GM23338 (cell line): ENCODE results near the gene MYL11. TPM values are rescaled to one million over a fixed set of nuclear protein-coding genes. Genes with fewer than 3 reads are reported as not detected.

Experiments
- ATAC-seq: fragments of 200-7000 bp; cut with Tn5 transposase; 3 replicates; pipeline ENCODE4 v1.9.1; 2020
- DNase-seq: peaks from one replicate; pipeline ENCODE4 v3.0.0-alpha.2; 2015; ENCODE audit warnings: low spot score
- H2AFZ ChIP-seq: fragments of 200-600 bp; sonication (generic); 2 replicates; pipeline ENCODE4 v1.8.0; 2016; ENCODE audit warnings: antibody characterized with exemption, mild to moderate bottlenecking, moderate library complexity
- H3F3A ChIP-seq: fragments of 200-600 bp; sonication (generic); replicated peaks from 2 replicates; pipeline ENCODE4 v1.8.0; 2017; ENCODE audit warnings: antibody characterized with exemption, mixed run types, low read depth
- H3K27ac ChIP-seq: fragments of 200-600 bp; sonication (generic); 2 replicates; pipeline ENCODE4 v1.6.1; 2016; ENCODE audit warnings: low read depth
- H3K27me3 ChIP-seq: fragments of 200-600 bp; sonication (generic); 2 replicates; pipeline ENCODE4 v1.8.0; 2016; ENCODE audit warnings: mild to moderate bottlenecking, mixed run types, moderate library complexity; ENCODE audit not compliant: insufficient read depth
- H3K36me3 ChIP-seq: fragments of 200-600 bp; sonication (generic); 2 replicates; pipeline ENCODE4 v1.8.0; 2016; ENCODE audit warnings: mild to moderate bottlenecking; ENCODE audit not compliant: insufficient read depth
- H3K4me1 ChIP-seq: fragments of 200-600 bp; sonication (generic); 2 replicates; pipeline ENCODE4 v1.8.0; 2016; ENCODE audit warnings: mild to moderate bottlenecking, moderate library complexity; ENCODE audit not compliant: insufficient read depth
- H3K4me2 ChIP-seq: fragments of 200-600 bp; sonication (generic); 2 replicates; pipeline ENCODE4 v1.7.1; 2017; ENCODE audit warnings: mixed run types
- H3K4me3 ChIP-seq: fragments of 200-600 bp; sonication (generic); 2 replicates; pipeline ENCODE4 v1.6.1; 2016; ENCODE audit warnings: mixed run types
- H3K79me2 ChIP-seq: fragments of 200-600 bp; sonication (generic); replicated peaks from 2 replicates; pipeline ENCODE4 v1.8.0; 2017; ENCODE audit warnings: mild to moderate bottlenecking; ENCODE audit not compliant: insufficient read depth
- H3K9me2 ChIP-seq: fragments of 200-600 bp; sonication (generic); 2 replicates; pipeline ENCODE4 v1.8.0; 2017; ENCODE audit not compliant: insufficient read depth
- H4K20me1 ChIP-seq: fragments of 200-600 bp; sonication (generic); replicated peaks from 2 replicates; pipeline ENCODE4 v1.8.0; 2017; ENCODE audit warnings: mild to moderate bottlenecking; ENCODE audit not compliant: insufficient read depth
- H3K27ac Mint-ChIP-seq: 2 replicates; pipeline ENCODE4 v1.8.0; 2020; ENCODE audit warnings: inconsistent platforms, mild to moderate bottlenecking, moderate library complexity, mixed read lengths
- H3K27me3 Mint-ChIP-seq: 3 replicates; pipeline ENCODE4 v1.8.0; 2022; ENCODE audit warnings: low read depth, mild to moderate bottlenecking, moderate library complexity, mixed read lengths, inconsistent platforms; ENCODE audit not compliant: insufficient read depth, poor library complexity
- H3K36me3 Mint-ChIP-seq: 3 replicates; pipeline ENCODE4 v1.8.0; 2021; ENCODE audit warnings: low read depth, mild to moderate bottlenecking, inconsistent platforms, moderate library complexity, mixed read lengths
- H3K4me1 Mint-ChIP-seq: 3 replicates; pipeline ENCODE4 v1.8.0; 2020; ENCODE audit warnings: mild to moderate bottlenecking, inconsistent platforms, mixed read lengths
- H3K4me3 Mint-ChIP-seq: 3 replicates; pipeline ENCODE4 v1.8.0; 2021; ENCODE audit warnings: moderate library complexity, mild to moderate bottlenecking, inconsistent platforms, mixed read lengths
- H3K9me3 Mint-ChIP-seq: 3 replicates; pipeline ENCODE4 v1.8.0; 2020; ENCODE audit warnings: moderate library complexity, mild to moderate bottlenecking, inconsistent platforms, mixed read lengths
- CREB1 ChIP-seq: fragments of 250-450 bp; sonication (Bioruptor Pico); IDR thresholded peaks from 2 replicates; pipeline ENCODE4 v1.5.0; 2020; ENCODE audit warnings: low read depth, mild to moderate bottlenecking, moderate library complexity
- CTCF ChIP-seq, 2 experiments: fragments of 200-600 bp in 1 of 2; sonication (generic) in 1 of 2; conservative IDR thresholded peaks; 2 replicates each; pipeline versions ENCODE4 v1.5.1 to v1.6.1; 2016 to 2017; ENCODE audit warnings: antibody characterized with exemption in 2 of 2, low read depth in 2 of 2, mild to moderate bottlenecking in 2 of 2, moderate library complexity in 1 of 2
- ETS1 ChIP-seq: IDR thresholded peaks from 2 replicates; pipeline ENCODE4 v1.6.1; 2016; ENCODE audit warnings: antibody characterized with exemption
- EZH2 ChIP-seq: fragments of 200-600 bp; sonication (generic); IDR thresholded peaks from one replicate; pipeline ENCODE4 v1.8.0; 2017; ENCODE audit warnings: antibody characterized with exemption, mild to moderate bottlenecking, low read depth; ENCODE audit not compliant: unreplicated experiment
- EZH2phosphoT487 ChIP-seq: fragments of 200-600 bp; sonication (generic); IDR thresholded peaks from one replicate; pipeline ENCODE4 v1.8.1; 2018; ENCODE audit warnings: antibody characterized with exemption; ENCODE audit not compliant: unreplicated experiment
- JUNB ChIP-seq: IDR thresholded peaks from one replicate; pipeline ENCODE4 v1.6.1; 2016; ENCODE audit warnings: antibody characterized with exemption; ENCODE audit not compliant: unreplicated experiment
- NANOG ChIP-seq: IDR thresholded peaks from 2 replicates; pipeline ENCODE4 v1.6.1; 2016; ENCODE audit warnings: antibody characterized with exemption, borderline replicate concordance
- POLR2AphosphoS5 ChIP-seq: IDR thresholded peaks from 2 replicates; pipeline ENCODE4 v1.6.1; 2016; ENCODE audit warnings: antibody characterized with exemption, low read depth
- REST ChIP-seq: IDR thresholded peaks from one replicate; pipeline ENCODE4 v1.6.1; 2018; ENCODE audit warnings: antibody characterized with exemption; ENCODE audit not compliant: unreplicated experiment
- STAT1 ChIP-seq: IDR thresholded peaks from one replicate; pipeline ENCODE4 v1.6.1; 2016; ENCODE audit warnings: antibody characterized with exemption; ENCODE audit not compliant: unreplicated experiment
- ZNF114 ChIP-seq: fragments of 250-450 bp; sonication (Bioruptor Pico); IDR thresholded peaks from 2 replicates; pipeline ENCODE4 v1.5.0; 2020; ENCODE audit warnings: mild to moderate bottlenecking, moderate library complexity
- ZNF331 ChIP-seq: fragments of 250-450 bp; sonication (Bioruptor Pico); IDR thresholded peaks from 2 replicates; pipeline ENCODE4 v1.5.0; 2020; ENCODE audit warnings: low read depth, mild to moderate bottlenecking, moderate library complexity
- ZNF462 ChIP-seq: fragments of 250-450 bp; sonication (Bioruptor Pico); IDR thresholded peaks from 2 replicates; pipeline ENCODE4 v1.5.0; 2020; ENCODE audit warnings: mild to moderate bottlenecking, moderate library complexity
- polyA plus RNA-seq: library from polyadenylated mRNA; unstranded; fragments of >200 nt; fragmentation: Nextera tagmentation; extraction: Ambion mirVana; gene quantifications from 2 replicates; pipeline ENCODE4 v1.2.1, GENCODE V29; 2016
- total RNA-seq: library from RNA; depleted of rRNA; stranded (reverse); fragments of >200 nt; shearing (Covaris generic); gene quantifications from 2 replicates; pipeline ENCODE4 v1.2.3, GENCODE V29; 2014

MYL11 gene
- total and polyA plus RNA-seq, 2 experiments from 2014 or later: 3.5 TPM; not detected in 1

GRCh38 chr16:30353438-30354129 is 21.0 kb upstream of the MYL11 start:
- H3K79me2 ChIP-seq: peaks cover 16% of the 10 kb centered on the region
- peaks cover 19% of the 10 kb centered on the region for H3K27me3 Mint-ChIP-seq
- peaks cover 21% of the 10 kb centered on the region for H3K4me1 Mint-ChIP-seq
- peaks cover 7% of the 10 kb centered on the region; the same call in 1 of the 2 replicates for H3K36me3 ChIP-seq
- H3K27me3 ChIP-seq: no peaks in the 10 kb centered on the region
- H3K4me2 ChIP-seq: peak overlapping the region; percentile 100
- H3F3A ChIP-seq: 0 out of 2 replicates have a peak, but pooled peaks cover 12% of the 10 kb centered on the region
- H3K4me3 ChIP-seq: peak overlapping the region; percentile 100
- peaks cover 63% of the 10 kb centered on the region for H3K36me3 Mint-ChIP-seq
- peaks cover 4% of the 10 kb centered on the region; the same call in 2 of the 3 replicates for H3K9me3 Mint-ChIP-seq
- H3K27ac Mint-ChIP-seq: no peak overlapping the region
- no peak overlapping the region for H3K27ac ChIP-seq
- TF ChIP-seq NANOG (no peak), STAT1 (no peak), ETS1 (no peak), REST (no peak), ZNF462 (CRISPR knock-in tag) (no peak), EZH2phosphoT487 (no peak), JUNB (no peak), EZH2 (no peak), CREB1 (CRISPR knock-in tag) (no peak), CTCF (conservative IDR thresholded peaks at IDR 0.05; ENCODE audit: low read depth in 2 of 2) (no peak), POLR2AphosphoS5 (no peak), ZNF114 (CRISPR knock-in tag) (no peak), ZNF331 (no peak)
- H3K9me2 ChIP-seq: no peaks in the 10 kb centered on the region
- peaks cover 3% of the 10 kb centered on the region; the same call in 1 of the 2 replicates for H3K4me1 ChIP-seq
- DNase-seq (no peak), ATAC-seq (no peak)
- H3K4me3 Mint-ChIP-seq: peak overlapping the region; percentile 96
- H2AFZ ChIP-seq: no peak overlapping the region
- H4K20me1 ChIP-seq: no peaks in the 10 kb centered on the region
